IMR-90 (cell line): ENCODE data around the gene TF. TPM values are rescaled to one million over a fixed set of nuclear protein-coding genes. Genes with fewer than 3 reads are reported as not detected.

Experiments used
- ATAC-seq: fragments of 200-7000 bp; cut with Tn5 transposase; 2 replicates; pipeline ENCODE4 v1.9.1; 2020; ENCODE audit warnings: low read depth, mild to moderate bottlenecking, moderate library complexity
- BruUV-seq: library from RNA; stranded (reverse); fragments of 400-500 nt; replicated peaks from 2 replicates; lab custom pipeline; 2021; lab: Mats Ljungman, UMichigan
- CTCF ChIA-PET: fragments of 300-600 bp; formaldehyde crosslinking; extraction: SDS; loops from one replicate; lab custom pipeline; 2021; ENCODE audit warnings: antibody characterized with exemption; lab: Yijun Ruan, JAX
- POLR2A ChIA-PET: fragments of 300-600 bp; sonication (Branson Sonifier 250); formaldehyde crosslinking; loops from one replicate; lab custom pipeline; 2022; ENCODE audit warnings: antibody characterized with exemption; ENCODE audit not compliant: unreplicated experiment; lab: Charles Lee
- DNase-seq: peaks from one replicate; pipeline ENCODE4 v3.0.0; 2013
- H2AFZ ChIP-seq: replicated peaks from 2 replicates; pipeline ENCODE3; 2013; ENCODE audit warnings: low read length, mild to moderate bottlenecking; ENCODE audit not compliant: poor library complexity
- H2AK5ac ChIP-seq: 2 replicates; pipeline ENCODE4 v1.6.1; 2013; ENCODE audit warnings: low read depth, low read length, inconsistent platforms
- H2AK9ac ChIP-seq: replicated peaks from 2 replicates; pipeline ENCODE3; 2013; ENCODE audit warnings: mild to moderate bottlenecking, low read depth, low read length, moderate library complexity; ENCODE audit not compliant: poor library complexity
- H2BK120ac ChIP-seq: 2 replicates; pipeline ENCODE4 v1.6.1; 2013; ENCODE audit warnings: low read depth, low read length, inconsistent platforms
- H2BK15ac ChIP-seq: 3 replicates; pipeline ENCODE4 v1.6.1; 2013; ENCODE audit warnings: low read depth, low read length, inconsistent platforms
- H2BK20ac ChIP-seq: 2 replicates; pipeline ENCODE4 v1.6.1; 2013; ENCODE audit warnings: low read depth, mild to moderate bottlenecking, inconsistent platforms, low read length, moderate library complexity
- H2BK5ac ChIP-seq: 2 replicates; pipeline ENCODE4 v1.6.1; 2013; ENCODE audit warnings: mild to moderate bottlenecking, low read depth, low read length, inconsistent platforms; ENCODE audit not compliant: poor library complexity, severe bottlenecking
- H3K14ac ChIP-seq: replicated peaks from 2 replicates; pipeline ENCODE4 v1.6.1; 2013; ENCODE audit warnings: low read depth, low read length, inconsistent platforms
- H3K18ac ChIP-seq: 2 replicates; pipeline ENCODE4 v1.6.1; 2013; ENCODE audit warnings: low read depth, low read length, control low read depth
- H3K23ac ChIP-seq: 2 replicates; pipeline ENCODE4 v1.6.1; 2013; ENCODE audit warnings: low read depth, low read length, inconsistent platforms
- H3K27ac ChIP-seq: 2 replicates; pipeline ENCODE4 v1.5.1; 2013; ENCODE audit warnings: mild to moderate bottlenecking, control low read depth, low read length; ENCODE audit not compliant: insufficient read depth
- H3K27me3 ChIP-seq: 2 replicates; pipeline ENCODE4 v1.6.1; 2013; ENCODE audit warnings: low read length; ENCODE audit not compliant: control insufficient read depth, insufficient read depth
- H3K36me3 ChIP-seq: 2 replicates; pipeline ENCODE4 v1.6.1; 2013; ENCODE audit warnings: low read length, mixed read lengths; ENCODE audit not compliant: control insufficient read depth, insufficient read depth
- H3K4ac ChIP-seq: 2 replicates; pipeline ENCODE4 v1.6.1; 2013; ENCODE audit warnings: low read depth, low read length, inconsistent platforms
- H3K4me1 ChIP-seq: 2 replicates; pipeline ENCODE4 v1.6.1; 2013; ENCODE audit warnings: low read length, mixed read lengths; ENCODE audit not compliant: control insufficient read depth, insufficient read depth
- H3K4me2 ChIP-seq: 2 replicates; pipeline ENCODE4 v1.6.1; 2013; ENCODE audit warnings: low read depth, mild to moderate bottlenecking, control low read depth, low read length, moderate library complexity
- H3K4me3 ChIP-seq: 2 replicates; pipeline ENCODE4 v1.5.1; 2013; ENCODE audit warnings: low read depth, mild to moderate bottlenecking, control low read depth, low read length, moderate library complexity; ENCODE audit not compliant: insufficient read depth
- H3K56ac ChIP-seq: 2 replicates; pipeline ENCODE4 v1.6.1; 2013; ENCODE audit warnings: low read length, inconsistent platforms; ENCODE audit not compliant: insufficient read depth; ENCODE audit errors: extremely low read depth
- H3K79me1 ChIP-seq, 2 experiments: 2 replicates each; pipeline ENCODE4 v1.6.1; 2013; ENCODE audit warnings: low read length in 2 of 2, inconsistent platforms in 1 of 2, low read depth in 1 of 2
- H3K9ac ChIP-seq: 2 replicates; pipeline ENCODE4 v1.6.1; 2013; ENCODE audit warnings: low read depth, low read length, control low read depth
- H3K9me1 ChIP-seq: 2 replicates; pipeline ENCODE4 v1.6.1; 2013; ENCODE audit warnings: low read length, inconsistent platforms; ENCODE audit not compliant: insufficient read depth
- H3K9me3 ChIP-seq: 2 replicates; pipeline ENCODE4 v1.6.1; 2013; ENCODE audit warnings: low read length; ENCODE audit not compliant: control insufficient read depth, insufficient read depth
- H4K20me1 ChIP-seq: 2 replicates; pipeline ENCODE4 v1.6.1; 2013; ENCODE audit warnings: low read length, inconsistent platforms; ENCODE audit not compliant: insufficient read depth
- H4K5ac ChIP-seq: 2 replicates; pipeline ENCODE4 v1.6.1; 2013; ENCODE audit warnings: mild to moderate bottlenecking, low read depth, low read length, control low read depth
- H4K8ac ChIP-seq, 2 experiments: 2 replicates each; pipeline ENCODE4 v1.6.1; 2013; ENCODE audit warnings: low read depth in 2 of 2, low read length in 2 of 2, control low read depth in 1 of 2, inconsistent platforms in 1 of 2
- H4K91ac ChIP-seq: 2 replicates; pipeline ENCODE4 v1.6.1; 2013; ENCODE audit warnings: low read depth, low read length, inconsistent platforms; ENCODE audit not compliant: insufficient read depth
- BHLHE40 ChIP-seq: fragments of 150-350 bp; IDR thresholded peaks from 2 replicates; pipeline ENCODE4 v1.6.1; 2016; ENCODE audit warnings: mild to moderate bottlenecking, low read depth, low read length
- CHD1 ChIP-seq: IDR thresholded peaks from 2 replicates; pipeline ENCODE4 v1.6.1; 2012; ENCODE audit warnings: low read depth, low read length, improper control_type of control experiment
- SMC3 ChIP-seq: fragments of 150-350 bp; IDR thresholded peaks from 2 replicates; pipeline ENCODE4 v1.6.1; 2016; ENCODE audit warnings: low read depth, mild to moderate bottlenecking, antibody characterized with exemption, low read length, moderate library complexity
- WGBS, 2 experiments: methylation state at CpG; one replicate each; pipeline versions ENCODE4 v1.1.5 to v1.1.7; 2013; ENCODE audit warnings: missing lambda C conversion rate in 2 of 2; ENCODE audit not compliant: insufficient read length in 1 of 2; ENCODE audit errors: extremely low coverage in 2 of 2; 5-methylcytosine and 5-hydroxymethylcytosine counted together
- dilution Hi-C: fragments of 300-500 bp; cut with HindIII; formaldehyde crosslinking; loops from one replicate; pipeline ENCODE4 v1.14.3; 2018; ENCODE audit warnings: low sequenced_read_pairs; ENCODE audit not compliant: unreplicated experiment
- in situ Hi-C: fragments of 300-500 bp; cut with MboI; formaldehyde crosslinking; loops from 3 replicates; pipeline ENCODE4 v1.14.3; 2019; ENCODE audit warnings: low sequenced_read_pairs, inconsistent platforms, mixed read lengths
- intact Hi-C: fragments of 100-400 bp; cut with micrococcal nuclease; formaldehyde crosslinking; loops from 2 replicates; pipeline ENCODE4 v1.10.0; 2022
- polyA plus RNA-seq, 3 experiments: library from polyadenylated mRNA; depleted of rRNA; stranded (reverse); fragments of >200 nt; gene quantifications; 2 replicates each; pipeline ENCODE4 v1.2.3, GENCODE V29; 2012; ENCODE audit warnings: low replicate concordance in 1 of 3
- total RNA-seq: library from RNA; depleted of rRNA; stranded (reverse); fragments of >200 nt; gene quantifications from 2 replicates; pipeline ENCODE4 v1.2.3, GENCODE V29; 2012

The TF gene
- total and polyA plus RNA-seq, 2 of the 4 experiments (the other 2 are of a cell fraction), result 0.07 TPM; not detected in 1

DNA sequence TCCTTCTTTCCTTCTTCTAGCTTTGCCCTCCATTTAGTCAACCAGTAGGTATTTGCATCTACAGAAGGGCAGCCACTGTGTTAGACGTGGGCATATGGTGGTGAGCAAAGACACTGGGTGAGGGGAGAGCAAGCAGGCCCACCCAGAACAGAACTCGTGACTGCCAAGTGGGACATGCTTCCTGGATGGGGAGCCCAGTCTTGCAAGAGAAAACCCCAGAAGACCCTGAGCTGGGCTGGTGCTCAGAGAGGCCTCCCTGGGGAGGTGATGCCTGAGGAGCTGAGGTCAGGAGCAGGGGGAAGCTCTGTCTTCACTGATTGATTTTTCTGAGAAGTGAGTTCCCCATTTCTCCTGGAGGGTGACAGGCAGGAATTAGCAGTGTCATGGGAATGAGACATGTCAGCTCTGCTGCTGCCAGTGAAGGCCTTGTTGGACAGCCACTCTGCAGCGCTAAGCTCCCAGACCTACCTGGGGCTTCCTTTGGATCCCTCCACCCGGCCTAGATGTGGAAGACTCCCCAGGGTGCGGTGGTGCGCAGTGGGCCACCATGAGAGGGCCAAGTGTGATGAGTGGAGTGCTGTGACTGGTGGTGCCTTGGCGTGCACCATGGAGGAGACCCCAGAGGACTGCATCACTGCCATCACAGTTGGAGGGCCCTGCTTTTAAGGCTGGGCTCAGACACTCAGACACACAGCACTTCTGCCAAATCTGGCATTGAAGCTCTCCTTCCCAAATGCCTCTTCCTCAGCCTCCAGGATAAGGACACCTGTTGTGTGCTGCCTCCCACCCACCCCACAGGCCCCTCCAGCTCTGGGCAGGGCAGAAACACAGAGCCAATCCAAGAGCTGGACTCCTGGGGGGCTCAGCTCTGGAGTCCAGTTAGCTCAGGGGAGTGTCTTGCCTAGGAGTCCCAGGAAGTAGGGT lies 44.5 kb upstream of the TF start:
- H3K9me1 ChIP-seq, result no peaks in the 10 kb centered on the region
- H3K27ac ChIP-seq, result no peak overlapping the region
- no peak overlapping the region for H3K4me2 ChIP-seq
- H3K4me3 ChIP-seq, result no peak overlapping the region
- WGBS, 2 experiments, result 50% methylated on average over 1 of the region's 7 CpGs; no CpG with 5 or more reads in 1 of the 2 experiments
- intact Hi-C loops (no loop called here), dilution Hi-C loops (no loop called here), in situ Hi-C loops (no loop called here)
- H3K9ac ChIP-seq, result no peak overlapping the region
- H3K27me3 ChIP-seq, result peaks cover 7% of the 10 kb centered on the region
- H3K36me3 ChIP-seq, result no peaks in the 10 kb centered on the region
- no peak overlapping the region for H2AK5ac ChIP-seq
- H3K9me3 ChIP-seq, result no peaks in the 10 kb centered on the region
- no peak overlapping the region for H3K56ac ChIP-seq
- H2BK15ac ChIP-seq, result no peak overlapping the region
- POLR2A ChIA-PET, result no interaction called here
- H4K5ac ChIP-seq, result no peak overlapping the region
- H3K4me1 ChIP-seq, result no peaks in the 10 kb centered on the region
- BruUV-seq, result no TSS peak
- no peaks in the 10 kb centered on the region for H3K79me1 ChIP-seq
- CTCF ChIA-PET, result no interaction called here
- no peak overlapping the region for H2BK20ac ChIP-seq
- no peak overlapping the region for H2BK120ac ChIP-seq
- H3K18ac ChIP-seq, result no peak overlapping the region
- no peak overlapping the region for H4K8ac ChIP-seq
- DNase-seq (no peak), ATAC-seq (no peak)
- no peak overlapping the region for H3K14ac ChIP-seq
- no peak overlapping the region for H3K23ac ChIP-seq
- H2AK9ac ChIP-seq, result no peak overlapping the region
- no peaks in the 10 kb centered on the region for H4K20me1 ChIP-seq
- TF ChIP-seq BHLHE40 (no peak), CHD1 (no peak), SMC3 (no peak)
- no peak overlapping the region for H4K91ac ChIP-seq
- H2BK5ac ChIP-seq, result no peak overlapping the region
- H2AFZ ChIP-seq, result no peak overlapping the region
- no peak overlapping the region for H3K4ac ChIP-seq
